ENCODE data around the gene MYLK.

- TF ChIP-seq CTCF (IDR thresholded peaks at IDR 0.05; ENCODE audit: low read depth, low read length, missing input control) = no peak
- no peak for TF ChIP-seq MAX (IDR thresholded peaks at IDR 0.05)
- TF ChIP-seq REST (IDR thresholded peaks at IDR 0.05) = no peak
- TF ChIP-seq RAD21 (IDR thresholded peaks at IDR 0.05) = no peak
Observed at GRCh38 chr3:123623346-123623880, 260.7 kb downstream of the MYLK start.

Data from liver (tissue), 3 donors.